ENCODE measurements around the gene AIRE.
"Not testable (repeated sequence)": the region's sequence is repeated elsewhere in the genome, so short reads cannot be mapped to it uniquely, and the experiment has no call there.

AIRE gene

GRCh38 chr21:44291936-44292811, 6.5 kb downstream of the AIRE start:
- DNase-seq = no peak

GRCh38 chr21:44292812-44293195, 7.1 kb downstream of the AIRE start:
- DNase-seq = no peak

- DNase-seq = no peak
Measured at GRCh38 chr21:44293551-44294231, 8.0 kb downstream of the AIRE start.

- DNase-seq = no peak
Measured at GRCh38 chr21:44294391-44295162, 8.9 kb downstream of the AIRE start.

- DNase-seq = peak; percentile 75
Measured at GRCh38 chr21:44295163-44295573, 9.5 kb downstream of the AIRE start.

GRCh38 chr21:44295646-44296045, 10.0 kb downstream of the AIRE start:
- no peak for DNase-seq

GRCh38 chr21:44296103-44296519, 10.4 kb downstream of the AIRE start:
- no peak for DNase-seq

- no peak for DNase-seq
Measured at GRCh38 chr21:44296916-44297315, 11.2 kb downstream of the AIRE start.

- DNase-seq = peak; percentile 80
Measured at GRCh38 chr21:44297525-44298290, 12.0 kb downstream of the AIRE start.

GRCh38 chr21:44298301-44298700, 12.6 kb downstream of the AIRE start:
- peak; percentile 19 for DNase-seq

GRCh38 chr21:44299085-44299457, 13.4 kb downstream of the AIRE start:
- no peak for DNase-seq

GRCh38 chr21:44299458-44300261, 14.0 kb downstream of the AIRE start, which contains the start of gene PFKL:
Gene PFKL (plus strand): TSS chr21:44300053. CDS start chr21:44300106, 53 bp downstream.
- DNase-seq = peak; percentile 47

- no peak for DNase-seq
Measured at GRCh38 chr21:44300262-44300959, 14.7 kb downstream of the AIRE start.

GRCh38 chr21:44301141-44301540, 15.5 kb downstream of the AIRE start:
- no peak for DNase-seq

GRCh38 chr21:44301961-44302406, 16.3 kb downstream of the AIRE start:
- no peak for DNase-seq

GRCh38 chr21:44302573-44303401, 17.1 kb downstream of the AIRE start:
- not testable (repeated sequence) for DNase-seq

- DNase-seq = no peak
Measured at GRCh38 chr21:44303490-44303981, 17.9 kb downstream of the AIRE start.

GRCh38 chr21:44304011-44304616, 18.4 kb downstream of the AIRE start:
- no peak for DNase-seq

- peak; percentile 74 for DNase-seq
Measured at GRCh38 chr21:44304877-44305293, 19.2 kb downstream of the AIRE start.

Measured in NCI-H2171 treated with DMSO at 0.1 percent for 48 hours (cell line).